ENCODE results near the gene GDPGP1. TPM values are rescaled to one million over a fixed set of nuclear protein-coding genes. Genes with fewer than 3 reads are reported as not detected.

The GDPGP1 gene
- total RNA-seq, 1 experiment from 2014 or later = 5.9 TPM

Other genes with a start within 250 kb of the GDPGP1 start
- gene ZNF710, start 232.9 kb upstream of the GDPGP1 start, total RNA-seq (2014; rRNA removed; shearing (Covaris generic)) = 5.5 and 5.6 TPM in 2 replicates
- 90.6 and 95.5 TPM in 2 replicates for gene IDH2, start 131.7 kb upstream of the GDPGP1 start, total RNA-seq (2014; rRNA removed; shearing (Covaris generic))
- gene SEMA4B, start 32.9 kb upstream of the GDPGP1 start, total RNA-seq (2014; rRNA removed; shearing (Covaris generic)) = 18.1 and 20.9 TPM in 2 replicates
- 86.9 and 92.3 TPM in 2 replicates for gene CIB1, start 268 bp upstream of the GDPGP1 start, total RNA-seq (2014; rRNA removed; shearing (Covaris generic))
- not detected in 2 replicates for gene TTLL13, start 15.3 kb downstream of the GDPGP1 start, total RNA-seq (2014; rRNA removed; shearing (Covaris generic))
- gene NGRN, start 31.5 kb downstream of the GDPGP1 start, total RNA-seq (2014; rRNA removed; shearing (Covaris generic)) = 80.3 and 83.4 TPM in 2 replicates
- 2.9 and 3.7 TPM in 2 replicates for gene ZNF774, start 118.1 kb downstream of the GDPGP1 start, total RNA-seq (2014; rRNA removed; shearing (Covaris generic))
- 234 and 273 TPM in 2 replicates for gene IQGAP1, start 154.0 kb downstream of the GDPGP1 start, total RNA-seq (2014; rRNA removed; shearing (Covaris generic))

Data from RPMI7951 (cell line).